ENCODE data around the gene SRGAP2C.
A peak's percentile ranks its signal among the peaks of the same experiment; 100 is the strongest.
"Not testable (repeated sequence)": the region's sequence is repeated elsewhere in the genome, so short reads cannot be mapped to it uniquely, and the experiment has no call there.

The SRGAP2C gene

DNA sequence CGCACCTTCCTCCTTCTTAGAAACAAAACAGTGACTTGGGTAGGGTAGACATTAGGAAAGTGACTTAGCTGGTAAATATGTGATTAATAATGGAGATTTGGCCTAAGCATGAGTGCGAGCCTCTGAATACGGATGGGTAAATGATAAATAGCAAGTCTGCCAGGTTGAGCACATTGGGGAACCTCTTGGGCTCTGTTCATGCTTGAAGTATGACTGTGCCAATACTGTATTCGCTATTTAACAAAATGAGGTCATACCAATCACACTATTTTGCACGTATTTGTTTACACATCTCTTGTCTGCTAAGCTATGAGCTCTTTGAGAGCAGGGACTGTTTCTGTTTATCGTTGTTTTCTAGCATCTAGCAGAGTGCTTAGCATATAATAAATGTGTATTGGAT is 23.6 kb downstream of the SRGAP2C start:
- not testable (repeated sequence) for H3K27me3 Mint-ChIP-seq, H3K27ac Mint-ChIP-seq, H3K4me1 Mint-ChIP-seq, H3K9me3 Mint-ChIP-seq, H3K36me3 Mint-ChIP-seq, H3K4me3 Mint-ChIP-seq, ATAC-seq

DNA sequence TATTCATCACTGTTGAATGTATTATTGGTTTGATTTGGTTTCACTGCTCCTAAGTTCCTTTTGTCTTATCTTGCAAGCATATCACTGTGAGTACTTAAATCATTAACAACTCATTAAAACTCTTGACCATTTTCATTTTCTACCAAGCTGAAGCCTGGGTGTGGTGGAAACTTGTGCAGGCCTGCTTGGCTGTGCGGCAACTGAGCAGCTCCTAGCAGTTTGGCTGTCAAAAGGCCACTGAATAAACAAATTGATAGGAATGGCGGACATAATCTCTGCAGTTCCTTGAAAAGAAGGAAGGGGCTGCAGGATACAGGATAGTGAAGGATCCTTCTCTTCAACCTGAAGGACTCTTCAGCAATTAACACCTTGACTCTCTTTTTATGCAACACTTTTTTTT is 26.0 kb downstream of the SRGAP2C start:
- H3K27me3 Mint-ChIP-seq, ATAC-seq, H3K4me1 Mint-ChIP-seq, H3K4me3 Mint-ChIP-seq, H3K27ac Mint-ChIP-seq, H3K36me3 Mint-ChIP-seq, H3K9me3 Mint-ChIP-seq: not testable (repeated sequence)

DNA sequence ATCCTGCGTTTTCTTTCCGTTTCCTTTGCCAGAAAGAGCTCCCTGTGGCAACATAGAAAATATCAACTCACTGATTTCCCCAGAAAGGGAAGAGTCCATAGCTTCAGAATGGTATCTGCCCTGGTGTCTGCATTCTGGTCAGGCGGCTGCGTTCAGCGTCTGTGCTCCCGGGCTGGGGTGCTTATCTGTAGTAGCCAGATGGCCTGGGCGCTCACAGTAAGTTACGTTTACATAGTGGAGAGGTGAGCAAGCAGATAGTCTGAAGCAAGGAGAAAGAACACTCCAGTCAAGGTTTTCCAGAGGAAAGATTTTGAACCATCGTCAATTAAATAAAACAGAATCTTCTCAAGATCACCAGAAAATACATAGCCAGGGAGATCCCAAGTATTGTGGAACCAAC is 28.7 kb downstream of the SRGAP2C start:
- H3K27me3 Mint-ChIP-seq, H3K4me1 Mint-ChIP-seq, H3K4me3 Mint-ChIP-seq, H3K27ac Mint-ChIP-seq, H3K36me3 Mint-ChIP-seq, ATAC-seq, H3K9me3 Mint-ChIP-seq: not testable (repeated sequence)

DNA sequence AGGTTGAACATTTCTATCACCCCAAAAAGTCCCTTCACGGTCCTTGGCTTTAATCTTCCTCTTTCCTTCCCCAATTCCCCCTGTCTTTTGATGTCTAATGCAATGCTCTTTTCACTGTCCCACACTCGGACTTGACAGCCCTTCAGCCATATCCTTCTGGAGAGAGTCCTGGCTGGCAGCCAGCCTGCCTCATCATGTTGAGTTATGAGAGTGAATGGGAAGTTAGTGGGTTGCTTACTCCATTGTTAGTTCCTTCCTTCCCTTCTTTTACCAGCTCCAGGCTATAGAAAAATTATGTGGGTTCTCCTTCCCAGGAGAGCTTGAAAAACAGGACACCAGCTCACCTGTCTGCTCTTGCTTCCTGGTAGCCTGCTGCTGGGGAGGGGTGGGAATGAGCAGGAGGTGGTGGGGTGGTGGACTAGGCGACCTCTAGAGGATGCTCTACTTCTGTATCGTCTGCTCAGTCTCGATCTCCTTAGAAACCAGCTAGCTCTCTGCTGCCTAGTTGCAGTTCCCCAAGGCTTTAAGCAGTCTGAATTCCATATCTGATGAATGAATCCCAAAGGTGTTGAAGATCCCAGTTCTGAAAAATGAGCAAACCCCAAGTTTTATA is 29.9 kb downstream of the SRGAP2C start:
- not testable (repeated sequence) for H3K9me3 Mint-ChIP-seq, H3K27ac Mint-ChIP-seq, H3K36me3 Mint-ChIP-seq, H3K4me3 Mint-ChIP-seq, H3K27me3 Mint-ChIP-seq, H3K4me1 Mint-ChIP-seq
- peak; percentile 53 for ATAC-seq

DNA sequence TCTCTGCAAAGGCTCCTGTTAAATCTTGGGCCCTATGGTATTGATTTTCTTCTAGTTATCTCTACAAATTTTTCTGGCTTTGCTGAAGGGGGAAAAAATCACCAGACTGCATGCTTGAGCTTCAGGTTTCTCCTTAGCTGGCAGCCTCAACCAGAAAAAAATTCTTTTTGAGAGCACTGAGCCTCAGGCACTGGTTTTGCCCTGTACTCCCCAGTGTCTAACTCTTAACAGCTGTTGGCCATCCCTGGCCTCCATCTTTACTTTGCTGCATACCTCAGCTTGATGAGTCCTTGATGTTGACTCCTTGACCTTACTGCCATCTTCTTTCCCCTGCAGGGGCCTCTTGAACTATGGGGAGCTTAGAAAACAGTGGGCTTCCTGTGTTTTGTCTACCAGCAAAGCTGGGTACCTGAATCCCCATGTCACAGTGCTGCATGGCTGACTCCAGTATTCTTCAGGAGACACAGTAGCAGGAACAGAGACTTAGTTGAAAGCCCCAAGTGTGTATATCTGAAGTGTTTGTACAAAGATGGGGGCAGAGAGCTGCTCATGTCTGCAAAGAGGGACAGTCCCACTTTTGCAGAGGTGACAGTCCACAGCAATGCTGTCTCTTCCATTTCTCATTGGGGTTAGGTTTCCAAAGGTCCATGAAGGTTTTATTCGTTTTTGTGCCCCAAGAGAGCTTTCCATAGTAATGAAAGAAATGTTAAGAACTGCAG is 31.1 kb downstream of the SRGAP2C start:
- H3K9me3 Mint-ChIP-seq, H3K27ac Mint-ChIP-seq, H3K36me3 Mint-ChIP-seq, H3K4me3 Mint-ChIP-seq, H3K4me1 Mint-ChIP-seq, H3K27me3 Mint-ChIP-seq: not testable (repeated sequence)
- ATAC-seq: peak; percentile 83

DNA sequence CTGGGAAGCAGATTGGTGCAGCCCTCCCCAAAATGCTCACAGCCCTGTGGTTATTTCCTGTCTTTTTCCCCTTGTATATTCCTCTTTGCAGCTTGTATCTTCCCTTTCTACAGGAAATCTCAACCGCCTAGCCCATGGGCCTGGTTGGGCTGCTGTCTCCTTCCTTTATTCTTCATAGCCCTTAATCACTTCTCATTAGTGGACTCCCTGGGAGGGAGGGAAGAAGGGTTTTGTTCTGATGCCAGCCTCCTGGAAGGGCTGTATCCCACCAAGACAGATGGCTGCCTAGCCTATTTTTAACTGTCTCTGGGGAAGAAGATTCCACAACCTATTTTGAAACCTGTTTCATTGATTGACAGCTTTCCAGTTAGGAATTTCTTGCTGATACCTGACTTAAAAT is 31.9 kb downstream of the SRGAP2C start:
- H3K4me3 Mint-ChIP-seq, H3K27me3 Mint-ChIP-seq, H3K9me3 Mint-ChIP-seq, H3K4me1 Mint-ChIP-seq, H3K27ac Mint-ChIP-seq, ATAC-seq, H3K36me3 Mint-ChIP-seq: not testable (repeated sequence)

DNA sequence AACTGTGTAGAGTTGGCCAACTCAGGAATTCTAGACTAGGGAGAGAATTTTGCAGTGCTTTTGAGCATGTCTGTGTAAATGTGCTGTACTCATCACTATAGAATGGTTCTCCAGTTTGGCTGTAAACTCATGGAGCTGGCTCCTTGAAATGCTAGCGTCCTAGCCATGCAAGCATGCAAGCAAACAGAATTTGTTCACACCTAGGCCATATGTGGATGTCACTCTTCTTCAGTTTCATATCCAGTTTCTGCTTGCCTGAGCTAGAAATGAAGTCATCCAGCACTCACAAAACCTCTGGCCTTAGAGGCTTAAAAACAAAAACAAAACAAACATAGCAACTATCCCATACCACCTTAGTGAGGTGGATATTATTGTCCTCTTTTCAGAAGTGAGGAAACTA is 37.0 kb downstream of the SRGAP2C start:
- H3K9me3 Mint-ChIP-seq, H3K4me3 Mint-ChIP-seq, H3K4me1 Mint-ChIP-seq, H3K36me3 Mint-ChIP-seq, H3K27me3 Mint-ChIP-seq: not testable (repeated sequence)
- peak; percentile 69 for ATAC-seq
- H3K27ac Mint-ChIP-seq: peak overlapping the region; percentile 54

DNA sequence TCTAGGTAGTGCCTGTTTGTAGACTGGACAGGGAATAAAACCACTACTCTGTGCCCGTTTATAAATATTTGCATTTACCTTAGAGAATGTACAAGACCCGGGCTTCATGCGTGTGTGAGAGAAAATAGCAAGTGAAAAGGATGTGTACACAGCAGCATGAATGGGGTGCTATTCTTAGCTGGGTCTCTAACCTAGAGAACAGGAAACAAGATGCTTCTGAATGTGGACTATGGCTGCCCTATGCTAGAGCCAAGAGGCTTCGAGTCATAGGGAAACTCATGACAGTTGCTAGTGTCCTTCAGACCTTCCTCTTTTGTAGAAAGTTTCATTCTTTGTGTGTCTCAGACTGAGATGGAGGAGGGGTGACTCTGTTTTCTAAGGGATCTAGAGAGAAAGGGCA is 39.9 kb downstream of the SRGAP2C start:
- H3K9me3 Mint-ChIP-seq, H3K27ac Mint-ChIP-seq, H3K4me3 Mint-ChIP-seq, H3K4me1 Mint-ChIP-seq, H3K36me3 Mint-ChIP-seq, H3K27me3 Mint-ChIP-seq: not testable (repeated sequence)
- ATAC-seq: peak; percentile 99

DNA sequence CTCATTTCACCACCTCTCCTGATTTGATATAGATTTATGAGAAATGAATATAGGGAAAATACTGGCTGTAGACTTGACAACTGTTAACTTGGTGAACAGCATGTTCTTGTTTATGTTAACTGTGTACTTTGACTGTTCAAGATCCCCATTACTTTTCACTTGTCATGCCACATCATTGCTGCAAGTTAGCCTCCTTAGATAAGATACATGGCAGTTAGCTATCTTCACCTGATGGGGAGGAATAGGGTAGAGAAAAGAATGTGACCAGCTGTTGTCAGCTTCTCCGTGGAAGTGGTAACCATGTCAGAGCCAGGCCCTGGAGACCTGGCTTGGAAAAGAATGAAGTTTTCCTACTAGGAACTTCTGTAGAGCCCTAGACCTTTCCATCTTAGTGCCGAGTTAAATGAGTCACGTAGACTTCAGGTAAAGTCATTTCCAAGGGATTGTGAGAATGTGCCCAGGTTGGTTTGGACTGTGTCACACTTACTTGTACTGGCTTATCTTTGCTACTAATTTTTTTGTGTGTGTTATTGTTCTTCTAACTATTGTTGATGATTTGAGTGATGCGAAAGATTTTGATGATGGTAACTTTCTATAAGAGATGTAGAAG is 41.6 kb downstream of the SRGAP2C start:
- not testable (repeated sequence) for H3K36me3 Mint-ChIP-seq, ATAC-seq, H3K27me3 Mint-ChIP-seq, H3K27ac Mint-ChIP-seq, H3K4me1 Mint-ChIP-seq, H3K9me3 Mint-ChIP-seq, H3K4me3 Mint-ChIP-seq

DNA sequence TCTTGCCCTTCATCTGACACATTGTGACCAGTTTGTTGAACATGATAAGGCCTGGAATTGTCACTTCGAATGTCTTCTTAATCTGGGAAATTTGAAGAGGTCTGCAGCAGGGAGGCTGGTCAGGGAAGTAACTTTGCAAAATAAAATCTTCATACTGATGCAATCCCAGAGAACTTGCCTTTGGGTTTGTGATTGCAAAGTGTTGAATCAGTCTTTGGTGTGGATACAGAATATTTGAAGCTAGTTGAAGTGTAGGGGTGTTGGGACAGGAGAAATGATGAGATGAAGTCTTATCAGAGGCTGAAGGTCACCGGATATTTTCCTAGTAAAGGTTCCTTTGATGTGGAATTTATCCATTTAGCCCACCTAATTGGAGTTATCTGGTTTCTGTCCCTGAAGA is 42.1 kb downstream of the SRGAP2C start:
- not testable (repeated sequence) for H3K4me3 Mint-ChIP-seq, H3K27me3 Mint-ChIP-seq, ATAC-seq, H3K4me1 Mint-ChIP-seq, H3K9me3 Mint-ChIP-seq, H3K27ac Mint-ChIP-seq, H3K36me3 Mint-ChIP-seq

DNA sequence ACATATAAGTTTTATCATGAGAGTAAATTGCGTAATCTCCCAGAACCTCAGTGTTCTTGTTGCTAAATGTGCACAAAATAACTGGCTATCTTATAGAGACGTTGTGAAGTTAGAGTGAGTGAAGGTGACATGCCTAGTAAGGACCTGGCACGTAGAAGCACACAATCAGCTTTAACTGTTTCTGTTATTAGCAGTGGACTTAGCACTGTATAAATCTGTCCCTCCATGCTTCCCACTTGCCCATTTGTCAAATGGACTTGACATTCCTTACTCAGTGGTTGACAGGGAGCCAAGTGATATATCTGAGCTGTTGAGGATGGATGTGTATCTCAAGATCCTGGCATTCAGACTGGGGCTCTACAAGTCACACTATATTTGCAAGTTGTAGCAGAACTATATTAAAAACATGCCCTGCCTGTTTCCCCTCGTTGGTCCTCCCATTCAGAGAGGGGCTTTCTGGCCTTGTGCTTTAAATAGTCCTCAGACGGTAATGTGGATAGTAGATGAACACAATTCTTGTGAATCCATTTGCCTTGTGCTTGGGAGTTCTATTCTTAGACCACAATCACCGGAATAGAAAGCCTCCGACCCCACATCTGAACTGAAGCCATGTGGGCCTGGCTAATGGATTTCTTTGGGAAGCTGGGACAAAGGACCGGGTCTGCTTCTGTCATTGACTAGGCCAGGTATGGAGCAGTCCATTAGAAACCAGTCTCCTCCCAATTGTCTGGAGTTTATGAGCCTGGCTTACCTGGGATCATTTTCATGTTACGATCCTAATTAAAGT is 43.0 kb downstream of the SRGAP2C start:
- not testable (repeated sequence) for H3K36me3 Mint-ChIP-seq, H3K4me1 Mint-ChIP-seq, H3K27me3 Mint-ChIP-seq, H3K27ac Mint-ChIP-seq, ATAC-seq, H3K9me3 Mint-ChIP-seq, H3K4me3 Mint-ChIP-seq

DNA sequence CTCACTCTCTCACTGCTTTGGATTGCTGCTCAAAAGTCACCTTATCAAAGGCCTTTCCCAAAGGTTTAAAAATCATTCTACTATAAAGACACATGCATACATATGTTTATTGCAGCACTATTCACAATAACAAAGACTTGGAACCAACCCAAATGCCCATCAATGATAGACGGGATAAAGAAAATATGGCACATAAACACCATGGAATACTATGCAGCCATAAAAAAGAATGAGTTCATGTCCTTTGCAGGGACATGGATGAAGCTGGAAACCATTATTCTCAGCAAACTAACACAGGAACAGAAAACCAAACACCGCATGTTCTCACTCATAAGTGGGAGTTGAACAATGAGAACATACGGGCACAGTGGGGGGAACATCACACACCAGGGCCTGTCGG is 45.9 kb downstream of the SRGAP2C start:
- not testable (repeated sequence) for H3K27me3 Mint-ChIP-seq, H3K4me3 Mint-ChIP-seq, H3K9me3 Mint-ChIP-seq, H3K27ac Mint-ChIP-seq, H3K4me1 Mint-ChIP-seq, ATAC-seq, H3K36me3 Mint-ChIP-seq

DNA sequence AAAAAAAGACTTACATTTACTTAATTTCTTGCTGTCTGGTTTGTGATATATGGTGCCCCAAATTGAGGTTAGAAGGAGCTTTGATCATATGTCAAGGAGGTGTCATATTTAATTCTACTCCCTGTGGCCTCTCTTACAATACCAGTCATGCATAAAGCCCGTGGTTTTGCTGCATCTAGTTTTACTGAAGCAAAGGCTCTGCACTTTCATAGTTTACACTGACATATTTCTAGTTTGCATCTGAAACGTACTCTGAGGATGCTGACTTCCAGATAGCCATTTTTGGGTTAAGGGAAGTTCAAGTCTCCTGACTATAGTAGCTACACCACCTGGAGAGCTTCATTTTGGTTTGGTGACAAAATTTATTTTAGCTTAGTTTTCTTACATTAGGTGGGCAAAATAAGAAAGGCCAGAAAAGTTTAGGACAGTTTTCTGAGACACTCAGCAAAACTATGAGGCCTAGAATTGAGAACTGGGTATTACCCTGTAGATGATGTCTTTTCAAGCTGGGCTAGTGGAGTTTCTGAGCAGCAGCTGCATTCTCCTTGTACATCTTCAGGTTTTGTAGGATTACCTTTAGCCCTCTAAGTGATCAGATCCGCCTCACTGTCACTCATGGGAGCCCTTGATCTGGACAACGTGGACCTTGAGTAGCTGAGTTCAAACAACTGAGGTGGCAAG is 47.8 kb downstream of the SRGAP2C start:
- H3K4me1 Mint-ChIP-seq: not testable (repeated sequence)

DNA sequence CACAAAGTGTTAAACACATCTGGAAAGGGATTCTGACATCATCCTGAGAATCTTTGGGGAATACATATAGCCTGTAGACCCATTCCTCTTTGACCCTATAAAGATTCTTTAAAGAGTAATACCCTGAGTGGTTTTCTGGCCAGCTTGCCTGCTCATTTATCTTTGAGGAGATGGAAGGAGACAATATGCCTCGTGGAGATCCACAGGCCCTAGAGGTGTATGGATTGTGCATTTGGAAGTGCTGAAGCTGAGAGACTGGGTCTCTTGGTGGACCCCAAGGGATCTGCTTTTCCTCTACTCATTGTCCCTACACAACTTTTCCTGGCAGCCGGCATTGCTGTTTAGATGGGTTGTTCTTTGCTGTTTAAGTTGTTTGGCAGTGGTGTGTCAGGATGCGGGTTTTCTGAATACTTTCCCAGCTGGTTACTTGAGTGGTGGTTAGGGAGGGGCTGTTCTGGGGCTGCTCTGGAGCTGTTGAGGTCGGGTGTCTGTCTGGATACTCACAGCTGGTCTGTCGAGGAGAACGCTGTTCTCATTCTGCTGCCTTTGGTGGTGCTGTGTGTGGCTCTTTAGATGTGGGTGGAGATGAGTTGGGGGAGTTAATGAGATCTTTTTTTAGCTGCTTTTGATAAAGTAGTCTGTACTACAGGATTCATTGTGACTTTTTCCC is 49.5 kb downstream of the SRGAP2C start:
- H3K27ac Mint-ChIP-seq, H3K27me3 Mint-ChIP-seq, H3K4me3 Mint-ChIP-seq, H3K36me3 Mint-ChIP-seq, H3K9me3 Mint-ChIP-seq, H3K4me1 Mint-ChIP-seq, ATAC-seq: not testable (repeated sequence)

More for the DNA sequence above, 47.8 kb downstream of the SRGAP2C start:
- not testable (repeated sequence) for H3K27me3 Mint-ChIP-seq, H3K4me3 Mint-ChIP-seq, H3K9me3 Mint-ChIP-seq, H3K36me3 Mint-ChIP-seq, H3K27ac Mint-ChIP-seq
- peak; percentile 93 for ATAC-seq

DNA sequence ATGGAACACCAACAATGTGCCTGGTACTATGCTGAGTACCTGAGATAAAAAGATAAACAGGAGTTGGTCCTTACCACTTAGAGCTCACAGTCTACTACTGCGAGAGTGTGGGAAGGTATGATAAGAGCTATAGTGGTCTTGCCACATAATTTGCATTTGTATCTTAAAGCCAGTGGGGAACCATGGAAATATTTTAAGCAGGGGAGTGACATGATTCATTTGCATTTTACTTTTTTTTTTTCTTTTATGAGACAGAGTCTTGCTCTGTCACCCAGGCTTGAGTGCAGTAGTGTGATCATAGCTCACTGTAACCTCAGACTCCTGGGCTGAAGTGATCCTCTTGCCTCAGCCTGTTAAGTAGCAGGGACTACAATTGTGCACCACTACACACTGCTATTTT is 53.6 kb downstream of the SRGAP2C start:
- ATAC-seq: peak; percentile 93
- not testable (repeated sequence) for H3K4me3 Mint-ChIP-seq, H3K4me1 Mint-ChIP-seq, H3K9me3 Mint-ChIP-seq, H3K36me3 Mint-ChIP-seq, H3K27me3 Mint-ChIP-seq, H3K27ac Mint-ChIP-seq
